Measurements from ENCODE around the gene KCNH1. TPM values are rescaled to one million over a fixed set of nuclear protein-coding genes. Genes with fewer than 3 reads are reported as not detected.

Gene KCNH1
- total RNA-seq, 1 donor from 2014 or later = 3.2 TPM

DNA sequence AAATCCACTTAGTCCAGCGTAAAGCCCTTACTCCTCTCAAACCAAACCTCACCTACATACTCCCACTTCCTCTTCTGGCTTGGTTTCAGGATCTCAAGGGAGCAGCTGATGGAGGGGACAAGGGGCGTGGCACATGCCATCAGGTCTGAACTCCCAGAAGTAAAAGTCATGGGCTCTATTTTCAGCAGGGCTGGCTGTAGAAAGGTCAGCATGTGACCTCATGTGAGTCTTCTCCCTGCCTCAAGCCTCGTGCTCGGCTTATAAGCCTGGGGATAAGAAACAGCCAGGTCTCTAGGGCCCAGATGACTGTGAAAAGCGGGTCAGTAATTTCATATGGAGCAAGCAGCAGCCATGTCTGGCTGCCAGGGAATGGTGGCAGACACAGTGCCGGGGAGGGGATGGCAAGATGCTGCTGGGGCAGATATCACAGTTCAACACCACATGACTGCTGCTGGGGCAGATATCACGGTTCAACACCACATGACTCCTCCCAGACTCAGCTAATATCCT is 227.9 kb downstream of the KCNH1 start:
- DNase-seq (ENCODE audit: low spot score) (no peak), ATAC-seq (no peak)
- intact Hi-C loops (cut with DNase I) = no loop called here

DNA sequence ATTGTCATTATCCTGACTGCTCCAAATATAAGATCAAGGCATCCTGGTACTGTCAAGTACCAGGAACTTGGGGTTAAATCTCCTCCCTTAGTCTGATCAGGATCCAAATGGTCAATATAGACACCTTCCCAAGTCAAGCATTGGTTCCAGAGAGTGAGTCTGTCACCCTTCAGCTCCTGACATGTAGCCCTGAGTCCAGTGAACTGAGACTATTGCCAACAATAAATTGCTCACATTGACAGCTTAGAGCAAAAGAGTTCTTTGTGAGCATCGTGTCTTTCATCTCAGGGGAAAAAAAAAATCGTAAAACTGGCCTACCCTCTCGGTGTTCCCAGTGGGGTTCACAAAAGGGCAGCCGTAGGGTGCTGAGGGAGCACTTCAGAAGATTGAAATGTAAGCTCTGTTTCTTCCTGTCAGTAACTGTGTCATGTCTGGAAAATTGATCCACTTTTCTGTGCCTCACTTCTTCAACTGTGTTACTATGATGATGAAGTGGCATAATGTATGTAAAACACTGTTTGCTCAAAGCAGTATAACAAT is 228.5 kb downstream of the KCNH1 start:
- ATAC-seq (no peak), DNase-seq (ENCODE audit: low spot score) (no peak)
- intact Hi-C loops (cut with DNase I) = no loop called here

DNA sequence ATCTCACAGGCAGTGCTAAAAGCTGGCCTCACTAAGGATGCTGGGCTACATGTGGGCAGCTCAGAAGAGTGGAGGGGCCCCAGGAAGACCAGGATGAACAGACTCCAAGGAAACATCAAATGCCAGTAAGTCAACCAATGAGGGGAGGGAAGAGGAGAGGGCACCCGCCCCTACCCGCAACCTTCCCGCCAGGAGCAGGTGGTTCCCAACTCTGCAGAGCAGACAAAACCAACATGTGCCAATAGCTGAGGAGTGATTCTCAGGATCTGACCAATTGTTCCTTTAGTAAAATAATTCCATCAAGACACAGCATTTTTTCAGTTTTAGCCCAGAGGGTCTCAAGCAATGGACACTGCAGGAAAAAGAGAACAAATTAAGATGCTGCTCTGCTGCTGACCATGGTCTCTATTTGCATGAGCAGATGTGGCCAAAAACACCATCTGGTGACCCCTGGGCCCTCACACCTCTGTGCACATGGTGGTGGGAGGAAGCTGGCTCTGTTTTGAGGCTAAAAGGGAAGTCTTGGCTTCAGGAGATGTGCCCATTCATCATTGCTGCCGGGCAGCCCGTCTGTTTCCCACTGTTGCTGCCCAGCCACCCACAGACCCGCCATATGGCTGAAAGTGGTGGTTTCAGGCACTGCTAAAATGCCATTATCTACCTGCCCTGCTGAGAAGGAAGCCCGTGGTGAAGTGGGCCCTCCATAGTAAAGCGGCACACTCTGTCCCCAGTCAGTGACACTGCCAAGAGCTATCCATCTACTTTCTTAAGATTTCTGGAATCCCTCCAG is 231.8 kb downstream of the KCNH1 start:
- no peak for DNase-seq (ENCODE audit: low spot score)
- intact Hi-C loops (cut with DNase I) = no loop called here
- ATAC-seq = no peak

DNA sequence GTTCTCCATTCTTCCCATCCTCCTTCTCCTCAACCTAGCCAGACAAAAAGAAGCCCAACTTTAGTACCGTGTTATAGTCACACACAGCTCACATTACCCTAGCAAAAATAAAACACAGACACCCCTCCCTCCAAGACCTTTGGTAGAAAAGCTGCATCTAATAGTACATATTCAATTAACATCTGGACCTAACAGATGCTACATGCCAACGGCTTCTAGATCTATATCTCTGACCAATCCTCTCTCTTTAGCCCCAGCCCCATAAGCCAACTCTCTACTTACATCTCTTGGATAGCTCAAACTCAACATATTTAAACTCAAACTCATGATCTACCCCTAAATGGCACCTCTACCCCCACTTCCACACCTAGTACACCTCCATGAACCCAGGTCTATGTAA is 233.1 kb downstream of the KCNH1 start:
- intact Hi-C loops (cut with DNase I) = no loop called here

DNA sequence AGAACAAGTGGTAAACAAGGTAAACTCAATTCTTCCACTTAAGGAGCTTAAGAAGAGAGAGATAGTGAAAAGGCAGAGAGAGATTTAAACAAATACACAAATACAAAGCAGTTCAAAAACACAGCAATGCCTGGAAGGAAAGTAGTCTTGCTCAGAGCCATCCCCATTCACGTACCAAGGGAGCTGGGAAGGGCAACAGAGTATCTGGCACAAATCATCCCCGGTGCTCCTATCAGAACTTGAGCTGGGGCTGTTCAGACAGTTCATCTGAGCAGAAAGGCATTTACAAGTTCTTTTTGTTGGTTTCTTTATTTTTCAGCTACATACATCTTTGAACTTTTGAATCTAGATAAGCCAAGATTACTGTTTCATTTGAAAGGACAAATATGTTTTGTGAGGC is 233.9 kb downstream of the KCNH1 start:
- DNase-seq (ENCODE audit: low spot score) (no peak), ATAC-seq (no peak)
- intact Hi-C loops (cut with DNase I) = no loop called here

More for the DNA sequence above, 233.1 kb downstream of the KCNH1 start:
- DNase-seq (ENCODE audit: low spot score) (no peak), ATAC-seq (no peak)

DNA sequence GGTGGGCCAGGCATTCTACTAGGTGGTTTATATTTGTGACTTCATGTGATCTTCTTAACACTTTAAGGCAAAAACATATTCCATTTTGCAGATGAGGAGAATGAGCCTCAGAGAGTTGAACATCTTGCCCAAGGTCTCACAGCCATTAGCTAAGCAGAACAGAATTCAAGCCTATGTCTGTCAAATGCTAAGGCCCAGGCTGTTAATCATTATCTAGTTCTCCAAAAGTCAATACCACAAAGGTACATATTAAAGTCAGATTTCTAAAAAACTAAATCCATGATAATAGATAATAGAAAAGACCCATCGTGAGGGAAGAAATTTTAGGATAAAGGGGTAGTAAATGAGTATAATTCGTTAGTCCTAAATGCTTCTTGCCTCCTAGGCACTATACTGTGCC is 234.3 kb downstream of the KCNH1 start:
- DNase-seq (ENCODE audit: low spot score) (no peak), ATAC-seq (no peak)
- intact Hi-C loops (cut with DNase I) = no loop called here

DNA sequence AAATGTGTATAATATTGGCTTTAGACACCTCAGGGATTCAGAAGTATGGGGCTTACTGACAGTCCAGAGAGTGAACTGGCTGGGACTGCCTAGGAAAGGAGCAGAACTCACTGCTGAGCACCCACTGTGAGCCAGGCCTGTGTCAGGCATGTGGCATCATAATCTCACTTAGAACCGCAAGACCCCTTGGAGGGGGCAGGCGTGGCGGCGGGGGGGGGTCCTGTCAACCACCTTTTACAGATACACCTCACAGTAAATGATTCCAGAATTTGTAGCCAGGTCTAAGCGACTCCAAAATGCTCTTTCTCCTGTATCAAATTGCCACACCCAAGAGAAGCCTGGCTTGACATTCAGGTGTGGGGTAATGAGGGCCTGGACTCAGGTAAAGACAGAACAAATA is 235.5 kb downstream of the KCNH1 start:
- DNase-seq (ENCODE audit: low spot score) (no peak), ATAC-seq (no peak)
- intact Hi-C loops (cut with DNase I) = no loop called here

DNA sequence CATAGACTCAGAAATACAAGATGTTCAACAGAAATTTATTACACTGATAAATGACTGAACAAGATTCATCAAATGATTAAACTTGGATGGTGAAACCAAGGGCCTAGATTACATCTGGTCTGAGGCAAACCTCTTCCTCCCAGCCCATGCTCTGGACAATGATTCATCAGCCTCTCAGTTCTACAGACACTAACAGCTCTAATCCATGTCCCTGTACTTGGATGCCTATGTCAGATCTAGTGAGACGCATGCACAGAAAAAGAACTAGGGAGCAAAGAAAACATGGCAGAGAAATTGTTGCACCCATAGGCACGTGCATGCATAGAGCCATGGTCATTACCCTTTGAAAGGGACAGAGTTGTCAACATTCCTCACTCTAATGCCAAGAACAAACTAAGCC is 250.1 kb downstream of the KCNH1 start:
- intact Hi-C loops (cut with DNase I) = no loop called here
- ATAC-seq (no peak), DNase-seq (ENCODE audit: low spot score) (no peak)

DNA sequence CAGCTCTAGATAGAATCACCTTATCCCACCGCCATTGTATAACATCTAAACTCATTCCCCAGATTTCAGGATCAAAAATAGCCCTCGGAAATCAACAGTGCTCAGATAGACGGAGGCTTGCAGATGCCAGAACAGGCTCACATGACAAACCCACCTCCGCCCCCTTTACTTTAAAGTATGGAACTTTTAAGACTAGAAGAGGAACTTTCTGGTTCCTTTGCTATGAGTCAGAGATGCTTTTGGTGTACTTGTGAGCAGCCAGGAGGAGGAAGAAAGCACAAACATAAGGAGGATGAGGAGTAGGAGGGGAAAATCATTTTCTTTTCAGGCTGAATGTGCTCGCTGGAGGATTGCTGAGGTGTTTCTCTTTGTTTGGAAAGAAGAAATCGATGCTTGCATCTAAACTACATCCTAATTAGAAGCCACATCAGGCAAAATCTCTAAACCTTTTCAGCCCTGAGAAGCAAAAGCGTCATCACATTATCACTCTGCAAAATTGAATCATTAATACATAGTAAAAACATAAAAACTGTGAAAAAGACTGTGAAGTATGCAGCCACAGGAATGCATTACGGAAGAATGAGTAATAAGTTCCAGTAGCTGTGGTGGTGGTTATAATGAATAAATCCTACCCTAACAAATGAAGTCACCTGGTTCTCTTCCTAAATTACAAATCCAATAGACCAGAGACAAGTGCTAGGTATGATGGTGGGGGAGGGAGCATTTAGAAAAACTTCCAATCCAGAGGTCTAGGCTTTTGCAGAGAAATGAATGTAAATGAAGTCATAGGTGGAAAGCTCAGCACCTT is 251.3 kb downstream of the KCNH1 start:
- intact Hi-C loops (cut with DNase I) = no loop called here
- ATAC-seq (no peak), DNase-seq (ENCODE audit: low spot score) (no peak)

DNA sequence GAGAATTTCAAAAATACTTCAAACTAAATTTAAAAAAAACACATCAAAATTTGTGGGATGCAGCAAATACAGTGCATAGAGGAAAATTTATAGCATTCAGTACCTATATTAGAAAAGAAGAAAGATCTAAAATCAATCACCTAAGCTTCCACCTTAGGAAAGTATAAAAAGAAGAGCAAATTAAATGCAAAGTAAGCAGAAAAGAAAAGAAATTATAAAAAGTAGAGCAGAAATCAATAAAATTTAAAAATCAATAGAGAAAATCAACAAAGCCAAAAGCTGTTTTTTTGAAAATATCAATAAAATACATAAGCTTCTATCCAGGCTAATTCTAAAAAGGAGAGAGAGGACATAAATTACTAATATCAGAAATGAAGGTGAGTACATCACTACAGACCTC is 255.4 kb downstream of the KCNH1 start:
- DNase-seq (ENCODE audit: low spot score) (no peak), ATAC-seq (no peak)
- intact Hi-C loops (cut with DNase I) = no loop called here

DNA sequence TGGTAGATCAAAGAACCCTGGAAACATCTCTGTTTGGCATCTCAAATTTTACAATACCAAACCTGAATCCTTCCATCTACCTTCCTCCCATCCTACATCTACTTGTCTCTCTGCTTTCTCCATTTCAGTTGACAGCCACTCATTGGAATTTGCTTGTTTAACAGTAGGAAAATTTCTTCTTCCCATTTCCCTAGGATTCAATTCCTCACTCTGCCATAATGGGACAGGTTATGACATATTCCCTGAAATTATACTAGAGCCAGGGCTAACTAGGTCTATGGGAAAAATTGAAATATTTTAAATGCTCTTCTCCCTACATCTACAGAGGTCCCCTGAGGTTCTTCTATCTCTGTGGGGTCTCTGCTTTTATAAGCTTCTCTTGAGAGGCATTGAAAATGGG is 257.7 kb downstream of the KCNH1 start:
- intact Hi-C loops (cut with DNase I) = no loop called here
- ATAC-seq (no peak), DNase-seq (ENCODE audit: low spot score) (no peak)

DNA sequence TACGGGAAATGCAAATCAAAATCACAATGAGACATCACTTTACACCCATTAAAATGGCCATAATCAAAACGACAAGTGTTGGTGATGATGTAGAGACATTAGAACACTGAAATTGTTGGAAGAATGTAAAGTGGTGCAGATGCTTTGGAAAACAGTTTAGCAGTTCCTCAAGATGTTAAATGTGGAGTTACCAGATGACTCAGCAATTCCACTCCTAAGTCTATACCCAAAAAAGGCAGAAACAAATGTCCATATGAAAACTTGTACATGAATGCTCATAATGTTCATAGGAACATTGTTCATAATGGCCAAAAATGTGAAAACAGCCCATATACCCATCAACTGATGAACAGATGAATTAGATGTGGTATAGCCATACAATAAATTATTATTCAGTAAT is 267.4 kb downstream of the KCNH1 start:
- DNase-seq (ENCODE audit: low spot score) (no peak), ATAC-seq (no peak)

DNA sequence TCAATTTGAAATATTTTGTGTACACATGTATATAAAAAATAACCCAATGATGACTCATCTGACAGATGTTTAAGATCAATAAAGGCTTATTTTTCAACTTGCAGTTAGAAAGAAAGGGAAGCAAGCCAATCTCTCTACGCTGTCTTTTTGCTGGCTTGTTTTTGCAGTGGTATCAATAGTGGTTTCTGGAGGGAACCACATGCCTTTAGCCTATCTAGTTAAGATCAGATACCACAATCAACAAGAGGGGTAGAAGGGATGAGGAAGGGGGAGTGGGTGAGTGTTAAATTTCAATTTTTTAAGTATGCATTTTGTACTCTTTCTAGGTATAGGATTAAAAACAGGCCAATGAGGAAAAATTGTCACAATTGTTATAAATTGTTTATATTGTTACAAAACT is 276.2 kb downstream of the KCNH1 start:
- DNase-seq (ENCODE audit: low spot score) (no peak), ATAC-seq (no peak)
- intact Hi-C loops (cut with DNase I) = loop anchor here (5.0 kb wide), 1 partner anchor 1605 kb away; no protein-coding TSS in a partner anchor

More for the DNA sequence above, 267.4 kb downstream of the KCNH1 start:
- intact Hi-C loops (cut with DNase I) = no loop called here

DNA sequence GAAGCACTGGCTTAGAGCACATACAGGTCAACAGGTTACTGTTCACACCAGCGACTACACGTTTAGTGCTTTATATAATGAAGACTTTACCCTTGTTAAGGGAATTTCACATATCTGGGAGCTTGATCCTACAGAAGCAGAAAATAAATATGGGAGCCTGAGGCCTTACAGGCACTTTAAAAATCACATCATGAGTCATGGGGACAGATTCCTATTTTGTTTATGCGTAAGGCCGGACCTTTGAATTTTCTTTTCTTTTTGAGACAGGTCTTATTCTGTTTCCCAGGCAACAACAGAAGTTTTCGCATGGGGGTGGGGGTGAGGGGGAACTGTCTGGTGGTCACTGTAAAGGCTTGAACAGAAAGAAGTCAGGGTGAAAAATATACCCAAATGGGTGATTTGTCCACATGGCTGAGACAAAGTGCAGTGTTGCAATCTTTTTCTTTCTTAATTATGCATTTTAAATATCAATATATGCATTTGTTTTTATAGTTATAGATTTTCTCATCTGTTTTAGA is 276.7 kb downstream of the KCNH1 start:
- DNase-seq (ENCODE audit: low spot score) (no peak), ATAC-seq (no peak)
- intact Hi-C loops (cut with DNase I) = loop anchor here (5.0 kb wide), 1 partner anchor 1605 kb away; no protein-coding TSS in a partner anchor

DNA sequence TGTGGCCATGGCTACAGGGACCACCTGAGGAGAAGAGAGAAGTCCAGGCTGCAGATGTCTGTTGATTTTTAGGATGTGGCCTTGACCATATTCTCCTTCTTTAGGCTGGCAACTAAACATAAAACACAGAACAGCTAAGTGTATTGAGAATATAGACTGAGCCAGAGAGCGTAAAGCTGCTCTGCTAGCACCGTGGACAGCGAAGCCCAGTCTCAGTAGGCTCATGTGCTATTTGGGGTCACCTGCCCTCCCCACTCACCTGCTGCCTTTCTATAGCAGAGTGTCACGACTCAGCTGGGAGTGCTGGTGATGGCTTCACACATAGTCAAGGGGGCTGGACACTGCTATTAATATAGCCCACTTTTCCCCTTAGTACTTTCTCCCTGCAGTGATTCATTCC is 278.5 kb downstream of the KCNH1 start:
- DNase-seq (ENCODE audit: low spot score) (no peak), ATAC-seq (no peak)
- intact Hi-C loops (cut with DNase I) = loop anchor here (5.0 kb wide), 1 partner anchor 1603 kb away; no protein-coding TSS in a partner anchor

DNA sequence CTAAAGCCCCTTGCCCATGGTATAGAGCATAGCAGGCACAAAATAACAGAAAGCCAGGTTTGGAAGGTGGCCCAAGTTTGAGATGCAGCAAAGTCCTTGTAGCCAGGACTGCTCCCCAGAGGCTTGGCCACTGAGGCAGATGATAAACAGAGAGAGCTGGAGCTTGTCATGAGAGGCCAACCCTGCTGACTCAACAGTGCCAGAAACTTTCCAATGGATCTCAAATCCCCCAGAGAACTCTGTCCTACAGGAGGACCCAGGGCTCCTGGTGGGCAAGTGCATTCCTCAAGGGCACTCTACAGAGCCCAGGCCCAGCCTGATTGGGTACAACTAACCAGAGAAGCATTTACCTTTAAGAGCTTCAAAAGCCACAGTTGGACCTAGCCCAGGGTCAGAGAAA is 280.7 kb downstream of the KCNH1 start:
- no peak for DNase-seq (ENCODE audit: low spot score)
- intact Hi-C loops (cut with DNase I) = no loop called here
- ATAC-seq = no peak

DNA sequence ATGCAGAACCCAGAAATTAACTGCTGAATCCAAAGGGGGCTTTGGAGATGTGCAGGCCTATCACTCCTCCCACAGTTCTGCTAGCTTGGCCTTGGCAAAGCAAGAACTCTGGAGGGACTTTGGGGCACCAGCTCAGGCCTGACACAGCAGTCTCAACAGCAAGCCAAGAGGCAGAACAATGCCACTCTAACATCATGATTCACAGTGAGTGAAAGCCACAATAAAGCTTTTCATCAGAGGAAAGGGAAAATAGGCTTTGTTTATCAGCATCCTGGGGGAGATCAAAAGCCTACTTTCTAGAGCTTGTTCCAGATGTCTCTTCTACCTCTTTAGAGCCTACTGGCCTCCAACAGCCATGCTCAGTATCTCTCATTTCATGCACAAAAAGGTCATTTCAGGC is 283.4 kb downstream of the KCNH1 start:
- intact Hi-C loops (cut with DNase I) = no loop called here
- ATAC-seq (peak; percentile 34), DNase-seq (ENCODE audit: low spot score) (no peak)

DNA sequence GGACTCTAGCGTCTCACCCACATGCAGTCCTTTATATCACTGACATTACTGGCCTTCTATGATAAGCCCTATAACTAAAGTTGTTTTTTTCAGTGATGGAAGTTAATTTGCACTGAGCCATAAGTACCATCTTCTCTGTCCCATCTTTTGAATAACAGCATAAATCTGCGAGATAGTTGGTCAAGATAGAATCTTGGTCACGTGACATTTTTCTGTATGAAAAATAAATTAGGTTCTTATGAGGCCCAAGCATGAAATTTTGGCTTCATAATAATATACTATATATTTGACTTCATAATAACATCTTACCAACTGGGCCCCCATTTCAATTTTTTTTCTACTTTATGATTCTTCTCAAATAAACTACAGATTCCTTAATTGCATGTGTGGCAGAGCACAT is 285.5 kb downstream of the KCNH1 start:
- intact Hi-C loops (cut with DNase I) = no loop called here
- ATAC-seq (no peak), DNase-seq (ENCODE audit: low spot score) (no peak)

DNA sequence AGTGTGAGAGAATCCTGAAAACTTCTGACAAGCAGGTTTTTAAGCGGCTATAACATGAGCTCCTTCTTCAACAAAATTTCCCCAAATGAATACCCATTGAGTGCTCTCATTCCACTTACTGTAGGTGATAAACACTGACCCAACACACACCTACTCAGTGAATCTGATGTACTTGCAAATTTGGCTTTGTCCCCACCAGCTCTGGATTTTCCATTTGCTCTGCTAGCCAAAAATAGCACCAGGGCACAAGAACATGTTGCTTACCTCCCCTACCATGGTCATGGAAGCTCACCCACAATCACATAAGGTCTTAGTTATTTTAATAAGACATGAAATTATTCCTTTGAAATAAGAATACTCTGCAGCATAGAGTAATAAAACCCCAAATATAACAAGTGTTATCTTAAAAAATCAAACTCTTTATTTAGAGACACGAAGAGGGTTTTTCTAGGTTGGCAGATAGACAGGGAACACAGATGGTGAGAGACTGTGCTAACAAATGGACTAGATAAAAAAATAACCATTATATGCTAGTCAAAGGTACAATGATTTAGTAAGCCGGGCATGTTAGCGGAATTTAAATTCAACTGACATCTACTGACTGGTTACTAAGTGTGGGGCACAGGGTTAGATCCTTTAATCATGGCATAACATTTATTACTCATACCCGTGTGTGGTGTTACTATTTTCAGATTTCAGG is 291.9 kb downstream of the KCNH1 start:
- intact Hi-C loops (cut with DNase I) = no loop called here
- ATAC-seq (no peak), DNase-seq (ENCODE audit: low spot score) (no peak)

Measured in sciatic nerve (tissue), 2 donors.